CD4-positive, alpha-beta T cell (primary cell): ENCODE measurements around the gene MAJIN. TPM values are rescaled to one million over a fixed set of nuclear protein-coding genes. Genes with fewer than 3 reads are reported as not detected.

Experiments
- ATAC-seq: fragments of 200-7000 bp; cut with Tn5 transposase; one replicate; pipeline ENCODE4 v1.10.0; 2022; ENCODE audit warnings: mild to moderate bottlenecking; ENCODE audit not compliant: poor library complexity
- CTCF ChIA-PET: fragments of 350-600 bp; sonication (Branson Sonifier 250); formaldehyde crosslinking; loops from one replicate; lab custom pipeline; 2021; ENCODE audit warnings: antibody characterized with exemption, inconsistent platforms; lab: Charles Lee
- POLR2A ChIA-PET: fragments of 350-600 bp; sonication (Branson Sonifier 250); formaldehyde crosslinking; loops from one replicate; lab custom pipeline; 2021; ENCODE audit warnings: antibody characterized with exemption, inconsistent platforms; lab: Charles Lee
- DNase-seq, 14 experiments: peaks; one replicate each; pipeline ENCODE4 v3.0.0-alpha.2; 2013 to 2020; ENCODE audit warnings: mixed read lengths in 2 of 14
- H3K27ac ChIP-seq, 2 donors: one replicate each; pipeline versions ENCODE4 v1.5.1 to v1.7.0; 2013; ENCODE audit warnings: low read length in 2 of 2, low read depth in 1 of 2, mild to moderate bottlenecking in 1 of 2
- H3K27me3 ChIP-seq, 2 experiments: 1 replicate in 1 of 2; 2 replicates in 1 of 2; pipeline versions ENCODE4 v1.6.1 to v1.7.0; 2013; ENCODE audit warnings: low read length in 2 of 2, control low read depth in 1 of 2, mild to moderate bottlenecking in 1 of 2, moderate library complexity in 1 of 2; ENCODE audit not compliant: insufficient read depth in 2 of 2, control insufficient read depth in 1 of 2
- H3K36me3 ChIP-seq: one replicate; pipeline ENCODE4 v1.6.1; 2013; ENCODE audit warnings: low read length, control low read depth; ENCODE audit not compliant: insufficient read depth
- H3K4me1 ChIP-seq: one replicate; pipeline ENCODE4 v1.6.1; 2013; ENCODE audit warnings: low read length, control low read depth; ENCODE audit not compliant: insufficient read depth
- H3K4me3 ChIP-seq: one replicate; pipeline ENCODE4 v1.5.1; 2013; ENCODE audit warnings: mild to moderate bottlenecking, low read length, moderate library complexity
- H3K9me3 ChIP-seq, 2 experiments: 1 replicate in 1 of 2; 2 replicates in 1 of 2; pipeline versions ENCODE4 v1.6.1 to v1.7.0; 2013; ENCODE audit warnings: low read length in 2 of 2, mild to moderate bottlenecking in 2 of 2, control low read depth in 1 of 2, moderate library complexity in 1 of 2; ENCODE audit not compliant: control insufficient read depth in 1 of 2, insufficient read depth in 1 of 2
- H3K27ac Mint-ChIP-seq: one replicate; pipeline ENCODE4 v1.8.0; 2020; ENCODE audit warnings: mixed read lengths
- H3K27me3 Mint-ChIP-seq: one replicate; pipeline ENCODE4 v1.8.0; 2021; ENCODE audit warnings: mixed read lengths
- H3K36me3 Mint-ChIP-seq: one replicate; pipeline ENCODE4 v1.8.0; 2021; ENCODE audit warnings: low read depth, mixed read lengths
- H3K4me1 Mint-ChIP-seq: one replicate; pipeline ENCODE4 v1.8.0; 2021; ENCODE audit warnings: low read depth, mixed read lengths
- H3K4me3 Mint-ChIP-seq: one replicate; pipeline ENCODE4 v1.8.0; 2020; ENCODE audit warnings: mild to moderate bottlenecking, mixed read lengths
- H3K9me3 Mint-ChIP-seq: one replicate; pipeline ENCODE4 v1.8.0; 2020; ENCODE audit warnings: mixed read lengths
- CTCF ChIP-seq: fragments of 200-600 bp; IDR thresholded peaks from one replicate; pipeline ENCODE4 v1.8.0; 2022; ENCODE audit warnings: antibody characterized with exemption, mild to moderate bottlenecking
- intact Hi-C, 2 experiments: fragments of 100-400 bp; cut with DNase I in 1 of 2; cut with micrococcal nuclease in 1 of 2; formaldehyde crosslinking; loops; one replicate each; pipeline versions ENCODE4 v1.15.1 to v1.9.0; 2023 to 2025; cut with DNase I, micrococcal nuclease
- total RNA-seq, 174 experiments: library from RNA in 2 of 174; stranded (reverse) in 2 of 174; gene quantifications; one replicate each; pipeline ENCODE4 v1.2.3 and lab custom pipeline; 2021 to 2026

Gene MAJIN
- total RNA-seq, 2 experiments from 2014 or later: 0.50 to 0.55 TPM

- no peak for TF ChIP-seq CTCF
- Histone ChIP-seq H3K27me3 (no peaks in the 10 kb centered on the region), H3K4me1 (peaks cover 20% of the 10 kb centered on the region), H3K9me3 (no peaks in the 10 kb centered on the region), H3K4me3 (no peak overlapping the region), H3K27ac (peak overlapping the region; percentile 68 to 73), H3K36me3 (peaks cover 54% of the 10 kb centered on the region)
- Mint-ChIP-seq H3K36me3 (peaks cover 63% of the 10 kb centered on the region), H3K27ac (no peak overlapping the region), H3K4me3 (no peak overlapping the region), H3K9me3 (no peaks in the 10 kb centered on the region), H3K27me3 (no peaks in the 10 kb centered on the region), H3K4me1 (peaks cover 13% of the 10 kb centered on the region)
- intact Hi-C loops: no loop called here
- ChIA-PET POLR2A (interaction anchor here (1.1 kb wide), 1 partner anchor 52 kb away, joined by 3 read pairs; no protein-coding TSS in a partner anchor), CTCF (interaction anchor here (2.2 kb wide), 1 partner anchor 13 kb away, joined by 12 read pairs; no protein-coding TSS in a partner anchor)
- no peak for ATAC-seq
- DNase-seq: no peak
Measured at GRCh38 chr11:64900774-64901173, 71.1 kb downstream of the MAJIN start.

DNA sequence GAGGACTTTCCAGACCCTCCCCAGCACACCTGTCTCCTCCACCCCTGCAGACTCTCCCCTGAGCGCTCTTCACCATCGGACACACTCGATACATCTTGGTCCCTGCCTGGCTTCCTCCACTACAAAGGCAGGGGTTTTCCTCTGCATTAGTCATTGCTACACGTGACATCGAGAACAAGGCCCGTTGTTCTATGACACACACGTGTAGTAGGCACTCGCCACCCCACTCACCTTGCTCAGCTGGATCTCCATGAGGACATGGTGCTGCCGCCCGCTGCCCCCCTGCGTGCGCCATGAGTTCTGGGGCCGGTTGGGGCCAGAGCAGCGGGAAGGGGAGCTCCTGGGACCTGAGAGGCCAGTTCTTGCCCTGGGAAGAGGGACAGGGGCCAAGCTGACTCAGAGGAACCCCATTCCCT is 71.6 kb downstream of the MAJIN start:
- no peak for TF ChIP-seq CTCF
- peak overlapping the region; percentile 68 to 73 for H3K27ac ChIP-seq
- no peaks in the 10 kb centered on the region for H3K27me3 ChIP-seq
- DNase-seq (peak; percentile 44 to 92 (median 62)), ATAC-seq (peak; percentile 89)
- intact Hi-C loops: no loop called here
- Mint-ChIP-seq H3K4me3 (peak overlapping the region; percentile 36), H3K36me3 (peaks cover 61% of the 10 kb centered on the region), H3K9me3 (no peaks in the 10 kb centered on the region), H3K27me3 (no peaks in the 10 kb centered on the region), H3K4me1 (peaks cover 13% of the 10 kb centered on the region), H3K27ac (peak overlapping the region; percentile 77)
- peaks cover 52% of the 10 kb centered on the region for H3K36me3 ChIP-seq
- CTCF ChIA-PET: interaction anchor here (1.3 to 2.2 kb wide), 2 partner anchors 12 to 53 kb away, joined by 4 to 12 read pairs; no protein-coding TSS in a partner anchor
- no peak overlapping the region for H3K4me3 ChIP-seq
- no peaks in the 10 kb centered on the region for H3K9me3 ChIP-seq
- POLR2A ChIA-PET: interaction anchor here (1.1 kb wide), 1 partner anchor 52 kb away, joined by 3 read pairs; no protein-coding TSS in a partner anchor
- H3K4me1 ChIP-seq: peaks cover 20% of the 10 kb centered on the region

- H3K36me3 ChIP-seq: peaks cover 51% of the 10 kb centered on the region
- H3K4me3 ChIP-seq: no peak overlapping the region
- H3K27ac ChIP-seq: no peak overlapping the region
- no peaks in the 10 kb centered on the region for H3K9me3 ChIP-seq
- no peaks in the 10 kb centered on the region for H3K9me3 Mint-ChIP-seq
- no peaks in the 10 kb centered on the region for H3K27me3 ChIP-seq
- ATAC-seq (no peak), DNase-seq (no peak)
- peaks cover 30% of the 10 kb centered on the region for H3K4me1 ChIP-seq
- H3K4me3 Mint-ChIP-seq: no peak overlapping the region
- no peaks in the 10 kb centered on the region for H3K27me3 Mint-ChIP-seq
- no peak overlapping the region for H3K27ac Mint-ChIP-seq
- ChIA-PET POLR2A (no interaction called here), CTCF (no interaction called here)
- intact Hi-C loops: loop anchor here in 1 of 2 experiments (10.0 kb wide), 1 partner anchor 114 kb away; no protein-coding TSS in a partner anchor
- peaks cover 13% of the 10 kb centered on the region for H3K4me1 Mint-ChIP-seq
- peaks cover 56% of the 10 kb centered on the region for H3K36me3 Mint-ChIP-seq
- no peak for TF ChIP-seq CTCF
Measured at GRCh38 chr11:64898541-64898940, 73.4 kb downstream of the MAJIN start.
